Measurements from ENCODE around the gene TRIM52. TPM values are rescaled to one million over a fixed set of nuclear protein-coding genes. Genes with fewer than 3 reads are reported as not detected.

TRIM52 gene
- total and polyA plus RNA-seq, 2 of the 13 experiments (the other 11 are each of a cell fraction or from before 2014, with no cell fraction given) = 7.2 to 11.6 TPM

- TF ChIP-seq ZHX2 (IDR thresholded peaks at IDR 0.05; ENCODE audit: low read depth) = peak; percentile 93
- TF ChIP-seq ZHX2 (CRISPR knock-in tag; IDR thresholded peaks at IDR 0.05; ENCODE audit: borderline replicate concordance) = no peak
- no peak for TF ChIP-seq AFF4 (CRISPR knock-in tag; IDR thresholded peaks at IDR 0.05)
- peak; percentile 78 for TF ChIP-seq ZSCAN25 (CRISPR knock-in tag; IDR thresholded peaks at IDR 0.05)
- TF ChIP-seq ATF7-NPFF (CRISPR knock-in tag; IDR thresholded peaks at IDR 0.05; ENCODE audit: low read depth) = no peak
- TF ChIP-seq MXD1 (CRISPR knock-in tag; IDR thresholded peaks at IDR 0.05) = peak; percentile 37; the same call in 1 of the 2 replicates
- no peak for TF ChIP-seq NR1H2 (CRISPR knock-in tag; IDR thresholded peaks at IDR 0.05; ENCODE audit: borderline replicate concordance, low read depth)
- TF ChIP-seq ZNF235 (CRISPR knock-in tag; IDR thresholded peaks at IDR 0.05; ENCODE audit: borderline replicate concordance) = no peak
- peak; percentile 79 for TF ChIP-seq TEAD3 (CRISPR knock-in tag; optimal IDR thresholded peaks at IDR 0.05; ENCODE audit: borderline replicate concordance)
- no peak for TF ChIP-seq MYNN (CRISPR knock-in tag; IDR thresholded peaks at IDR 0.05; ENCODE audit: low read depth)
- TF ChIP-seq HOXA7 (CRISPR knock-in tag; IDR thresholded peaks at IDR 0.05) = no peak
- TF ChIP-seq ETV5 (CRISPR knock-in tag; IDR thresholded peaks at IDR 0.05; ENCODE audit: borderline replicate concordance) = peak; percentile 49
- TF ChIP-seq KMT2B (CRISPR knock-in tag; IDR thresholded peaks at IDR 0.05) = peak; percentile 88; the same call in 1 of the 2 replicates
- TF ChIP-seq PAWR (CRISPR knock-in tag; IDR thresholded peaks at IDR 0.05; ENCODE audit: borderline replicate concordance) = no peak
- no peak for TF ChIP-seq ZSCAN5A (CRISPR knock-in tag; IDR thresholded peaks at IDR 0.05; ENCODE audit: borderline replicate concordance)
- TF ChIP-seq ZMYM2 (CRISPR knock-in tag; IDR thresholded peaks at IDR 0.05) = no peak
These were observed at the start of gene TRIM52 (continued) for GRCh38 chr5:181260720-181261319.

All from HepG2 (cell line).